Measurements from ENCODE around the gene FRMPD3.
"Not testable (repeated sequence)": the region's sequence is repeated elsewhere in the genome, so short reads cannot be mapped to it uniquely, and the experiment has no call there.

The FRMPD3 gene

GRCh38 chrX:107448998-107449835, at the start of gene FRMPD3:
Gene FRMPD3, plus strand, starts transcription at chrX:107449652. Its CDS starts 76,937 bp downstream, at chrX:107526589.
- no peak for DNase-seq (ENCODE audit: low read depth in 3 of 3)

GRCh38 chrX:107420571-107420970, 28.9 kb upstream of the FRMPD3 start:
- no peak for DNase-seq (ENCODE audit: low read depth in 3 of 3)

DNA sequence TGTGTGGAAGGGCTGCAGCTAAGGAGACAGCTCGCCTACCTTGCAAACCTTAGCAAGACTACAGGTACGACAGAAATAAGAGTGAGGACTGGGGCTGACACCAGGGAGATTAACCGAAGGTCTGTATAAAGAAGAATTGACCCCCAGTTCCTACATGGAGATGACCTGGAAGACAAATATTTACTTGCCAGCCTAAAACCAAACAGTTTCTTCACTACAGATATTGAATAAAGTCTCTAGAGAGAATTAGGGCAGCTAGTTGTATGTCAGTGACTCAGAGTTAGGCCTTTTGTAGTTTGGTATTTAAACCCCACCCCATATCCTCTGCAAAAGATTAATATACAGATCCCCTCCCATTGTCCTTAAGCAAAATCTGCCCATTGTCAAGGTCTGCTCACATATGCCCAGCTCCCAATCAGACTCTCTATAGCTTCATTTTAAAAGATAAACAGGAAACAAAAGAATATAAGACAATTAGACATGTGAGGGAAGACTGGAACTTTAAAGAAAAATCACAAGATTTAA, 28.1 kb upstream of the FRMPD3 start:
- no peak for DNase-seq (ENCODE audit: low read depth in 3 of 3)

- DNase-seq (ENCODE audit: low read depth in 3 of 3), result no peak
Measured at GRCh38 chrX:107429090-107429489, 20.4 kb upstream of the FRMPD3 start.

GRCh38 chrX:107440187-107440586, 9.3 kb upstream of the FRMPD3 start:
- no peak for DNase-seq (ENCODE audit: low read depth in 3 of 3)

DNA sequence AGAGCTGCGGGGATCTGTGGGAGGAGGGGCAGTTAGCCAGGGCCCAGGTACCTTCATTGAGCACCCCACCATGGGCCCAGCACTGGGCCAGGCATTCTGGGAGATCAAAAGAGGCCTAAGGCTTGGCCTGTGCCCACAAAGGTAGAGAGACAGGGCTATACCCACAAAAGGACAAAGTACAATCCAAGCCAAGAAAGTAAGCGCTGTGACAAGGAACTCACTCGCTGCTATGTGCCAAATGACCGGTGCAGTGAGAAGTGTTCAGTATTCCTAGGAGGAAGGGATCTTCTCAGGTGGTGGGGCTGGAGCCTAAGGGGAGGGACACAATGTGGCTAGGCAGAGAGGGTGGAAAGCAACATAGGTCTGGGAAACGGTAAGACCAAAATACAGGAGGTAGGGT, 8.8 kb upstream of the FRMPD3 start:
- no peak for DNase-seq (ENCODE audit: low read depth in 3 of 3)

DNA sequence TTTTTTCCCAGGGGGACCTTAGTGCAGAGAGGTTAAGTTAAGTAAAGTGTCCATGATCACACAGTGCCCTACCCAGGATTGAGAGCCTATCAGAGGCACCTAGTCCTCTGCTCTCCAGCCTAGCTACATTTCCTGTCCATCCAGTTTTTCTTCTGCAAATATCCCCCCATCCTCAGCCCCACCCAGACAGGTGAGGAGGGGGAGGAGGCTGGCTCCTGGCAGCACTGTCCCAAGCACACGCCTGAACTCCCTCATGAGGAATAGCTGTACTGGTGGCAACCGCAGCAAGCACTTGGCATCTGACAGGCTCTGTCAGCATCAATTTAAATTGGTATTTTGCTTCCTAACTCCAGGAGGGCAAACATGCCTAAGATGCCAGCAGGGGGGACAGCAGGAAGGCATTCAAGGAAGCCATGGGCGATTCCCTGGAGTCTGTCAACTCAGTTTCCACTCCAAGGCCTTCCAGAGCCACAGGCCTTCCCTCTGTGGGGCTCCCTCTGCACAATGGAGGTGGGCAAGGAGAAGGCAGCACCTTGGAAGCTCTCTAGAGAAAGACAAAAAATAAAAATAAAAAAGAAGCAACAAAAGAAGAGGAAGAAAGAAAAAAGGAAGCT, 6.4 kb upstream of the FRMPD3 start:
- DNase-seq (ENCODE audit: low read depth in 3 of 3), result no peak

GRCh38 chrX:107445146-107445545, 4.3 kb upstream of the FRMPD3 start:
- DNase-seq (ENCODE audit: low read depth in 3 of 3), result no peak

DNA sequence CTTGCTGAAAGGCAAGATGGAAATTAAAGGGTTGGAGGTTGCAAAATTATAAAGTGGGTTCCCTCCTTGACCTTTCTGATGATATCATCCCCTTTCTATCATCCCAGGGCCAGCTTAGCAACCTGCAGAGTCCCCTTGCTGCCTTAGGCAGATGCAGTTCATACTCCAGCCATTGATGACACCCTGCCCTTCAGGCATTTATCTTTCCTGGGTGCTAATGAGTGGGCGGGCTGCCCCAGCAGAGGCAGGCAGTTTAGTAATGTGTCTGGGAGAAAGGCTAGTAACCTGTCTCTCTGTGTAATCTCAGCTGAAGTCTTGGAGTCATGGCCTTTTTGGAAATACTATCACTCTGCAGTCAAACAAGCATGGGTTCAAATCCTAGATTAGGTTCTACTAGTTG, 3.8 kb upstream of the FRMPD3 start:
- no peak for DNase-seq (ENCODE audit: low read depth in 3 of 3)

GRCh38 chrX:107447642-107448041, 1.8 kb upstream of the FRMPD3 start:
- no peak for DNase-seq (ENCODE audit: low read depth in 3 of 3)

GRCh38 chrX:107448625-107448997, 841 bp upstream of the FRMPD3 start:
- DNase-seq (ENCODE audit: low read depth in 3 of 3), result no peak

DNA sequence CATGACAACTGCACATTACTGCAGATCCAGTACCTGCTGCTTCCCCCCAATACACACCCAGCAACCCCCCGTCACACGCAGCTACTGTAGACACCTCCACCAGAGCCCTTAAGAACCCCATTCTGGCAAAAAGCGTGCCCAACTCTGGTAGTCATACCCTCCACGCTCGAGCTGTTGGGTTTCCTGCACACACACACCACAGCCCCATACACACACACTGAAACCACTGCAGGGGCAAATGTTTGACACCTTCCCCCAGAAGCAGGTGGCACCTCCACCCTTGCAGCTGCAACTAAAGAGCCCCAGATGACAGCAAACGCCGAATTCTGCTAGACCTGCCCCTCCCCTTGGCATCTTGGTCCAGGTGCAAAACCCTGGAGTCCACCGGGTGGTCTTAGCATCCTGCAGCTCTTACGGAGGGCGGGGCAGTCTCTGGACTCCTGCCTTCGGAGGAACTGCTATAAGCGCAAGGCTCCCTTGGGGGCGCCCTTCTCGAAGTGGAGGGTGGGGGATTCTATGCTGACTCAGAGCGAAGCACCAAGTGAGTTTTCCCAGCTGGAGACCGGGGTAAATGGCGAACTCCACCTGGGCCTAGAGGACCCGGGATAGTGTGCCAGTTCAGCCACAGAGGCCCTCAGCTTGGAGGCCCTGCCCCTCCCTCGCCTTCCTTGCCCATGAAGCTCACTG, 1.5 kb downstream of the FRMPD3 start:
- no peak for DNase-seq (ENCODE audit: low read depth in 3 of 3)

DNA sequence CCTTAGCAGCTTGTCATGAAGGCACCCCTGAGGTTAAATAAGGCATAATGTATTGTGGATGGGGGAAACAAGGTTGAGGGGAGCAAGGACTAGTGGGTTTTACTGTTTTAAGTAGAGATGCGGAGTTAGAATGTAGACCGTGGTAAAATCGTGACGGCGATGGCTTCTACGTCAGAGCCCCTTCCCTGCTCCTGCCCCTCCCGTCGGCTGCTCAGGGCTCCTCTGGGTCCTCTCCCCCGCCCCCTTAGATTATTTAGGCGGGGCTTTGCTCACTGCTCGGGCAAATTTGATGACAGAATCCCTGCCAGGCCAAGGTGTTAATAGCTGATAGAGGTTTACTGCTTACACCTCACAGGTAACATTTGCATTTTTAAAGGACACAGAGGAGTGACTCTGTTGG, 2.3 kb downstream of the FRMPD3 start:
- DNase-seq (ENCODE audit: low read depth in 3 of 3), result no peak

DNA sequence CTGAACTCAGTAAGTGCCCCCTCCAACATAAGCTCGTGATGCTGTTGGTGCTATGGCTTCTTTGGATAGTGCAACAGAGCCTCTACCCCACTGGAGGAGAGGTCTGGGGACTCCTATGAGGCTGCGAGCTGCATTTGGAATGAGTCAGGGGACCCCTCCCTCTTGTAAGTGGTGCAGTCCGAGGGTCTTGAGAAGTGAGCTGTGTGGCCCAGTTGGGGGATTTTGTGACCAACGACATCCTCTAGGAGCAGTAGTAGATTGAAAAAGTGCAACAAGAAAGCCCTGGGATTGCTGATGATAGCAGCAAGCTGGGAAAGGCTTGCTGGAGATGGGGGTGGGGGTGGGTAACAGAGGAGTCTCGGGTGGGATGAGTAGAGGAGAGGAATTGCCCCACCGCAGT, 3.1 kb downstream of the FRMPD3 start:
- DNase-seq (ENCODE audit: low read depth in 3 of 3), result no peak

- no peak for DNase-seq (ENCODE audit: low read depth in 3 of 3)
Measured at GRCh38 chrX:107454302-107454701, 4.8 kb downstream of the FRMPD3 start.

DNA sequence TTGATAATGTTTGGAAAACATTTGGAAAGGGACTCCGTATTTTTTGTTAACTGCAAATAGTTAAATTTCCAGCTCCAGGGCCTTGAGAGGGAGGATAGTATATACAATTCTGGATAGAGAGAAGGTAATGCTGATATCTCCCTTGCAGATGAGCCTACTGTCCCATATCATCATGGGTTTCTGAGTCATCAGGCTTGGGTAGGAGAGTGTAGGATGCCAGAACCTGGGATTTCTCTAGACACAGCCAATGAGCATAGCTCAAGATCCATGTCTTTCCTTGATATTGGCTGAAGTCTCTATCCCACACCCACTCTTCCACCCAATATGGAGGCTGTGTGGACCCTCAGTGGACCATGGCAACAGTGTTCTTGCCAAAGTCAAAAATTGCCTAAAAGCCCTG, 7.8 kb downstream of the FRMPD3 start:
- DNase-seq (ENCODE audit: low read depth in 3 of 3), result no peak

- DNase-seq (ENCODE audit: low read depth in 3 of 3), result no peak
Measured at GRCh38 chrX:107465932-107466620, 16.6 kb downstream of the FRMPD3 start.

DNA sequence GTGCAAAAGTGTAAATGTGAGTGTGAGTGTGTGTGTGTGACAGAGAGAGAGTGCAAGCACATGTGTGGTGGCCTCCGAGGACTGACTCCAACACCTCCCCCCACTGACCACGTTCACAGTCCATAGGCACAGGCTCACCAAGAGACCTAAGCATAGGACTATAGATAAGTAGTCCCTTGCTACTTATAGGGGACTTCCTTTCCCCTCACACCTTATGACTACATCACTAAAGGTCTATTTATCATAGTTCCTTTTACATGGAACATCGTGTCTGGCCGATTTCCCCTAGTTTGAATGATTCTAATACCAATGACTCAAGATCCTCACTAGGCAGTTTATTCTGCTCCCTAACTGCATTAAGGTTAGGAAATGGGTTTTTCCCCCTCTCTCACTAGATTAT, 17.8 kb downstream of the FRMPD3 start:
- DNase-seq (ENCODE audit: low read depth in 3 of 3), result no peak

- no peak for DNase-seq (ENCODE audit: low read depth in 3 of 3)
Measured at GRCh38 chrX:107470198-107470597, 20.7 kb downstream of the FRMPD3 start.

DNA sequence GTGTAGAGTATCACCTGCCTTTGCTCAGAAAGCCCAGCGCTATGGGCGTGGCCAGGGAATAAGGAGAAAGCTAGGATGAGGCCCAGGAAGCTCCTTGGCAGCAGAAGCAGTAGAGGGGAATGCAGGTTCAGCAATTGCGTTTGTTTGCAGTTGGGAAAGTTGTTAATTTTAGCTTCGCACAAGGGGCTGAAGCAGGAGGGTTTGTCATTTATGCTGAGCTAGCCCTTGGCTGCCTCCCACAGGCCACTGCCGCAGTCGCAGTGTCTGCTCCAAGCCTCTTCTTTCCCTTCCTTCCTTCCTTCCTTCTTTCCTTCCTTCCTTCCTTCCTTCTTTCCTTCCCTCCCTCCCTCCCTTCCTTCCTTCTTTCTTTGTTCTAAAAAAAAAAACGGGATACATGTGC, 21.5 kb downstream of the FRMPD3 start:
- DNase-seq (ENCODE audit: low read depth in 3 of 3), result no peak

DNA sequence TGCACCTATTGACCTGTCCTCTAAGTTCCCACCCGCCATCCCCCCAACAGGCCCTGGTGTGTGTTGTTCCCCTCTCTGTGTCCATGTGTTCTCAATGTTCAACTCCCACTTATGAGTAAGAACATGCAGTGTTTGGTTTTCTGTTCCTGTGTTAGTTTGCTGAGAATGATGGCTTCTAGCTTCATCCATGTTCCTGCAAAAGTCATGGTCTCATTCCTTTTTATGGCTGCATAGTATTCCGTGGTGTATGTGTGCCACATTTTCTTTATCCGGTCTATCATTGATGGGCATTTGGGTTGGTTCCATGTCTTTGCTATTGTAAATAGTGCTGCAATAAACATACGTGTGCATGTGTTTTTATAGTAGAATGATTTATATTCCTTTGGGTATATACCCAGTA, 22.0 kb downstream of the FRMPD3 start:
- DNase-seq (ENCODE audit: low read depth in 3 of 3), result not testable (repeated sequence)

DNA sequence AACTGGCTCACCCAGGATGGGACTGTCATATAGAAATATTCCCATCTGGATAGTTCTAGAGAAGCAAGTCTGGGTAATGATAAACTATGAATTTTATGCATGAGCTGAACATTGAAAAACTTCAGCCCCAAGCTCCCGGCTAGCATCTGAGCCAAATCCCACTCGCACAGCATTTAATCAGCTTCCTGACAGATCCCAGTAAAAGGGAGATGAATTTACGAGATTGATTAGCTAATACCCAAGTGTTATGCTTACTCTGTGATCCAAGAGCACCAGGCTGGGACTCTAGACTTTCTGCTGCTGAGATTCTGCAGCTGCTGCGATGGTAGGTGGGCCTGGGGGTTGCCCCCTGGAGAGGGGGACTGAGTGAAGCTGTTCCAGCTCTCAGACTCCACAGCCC, 28.0 kb downstream of the FRMPD3 start:
- no peak for DNase-seq (ENCODE audit: low read depth in 3 of 3)
